Measurements from ENCODE around the gene GPER1.

GRCh38 chr7:1074593-1075431 is 13.1 kb upstream of the GPER1 start:
- TF ChIP-seq POLR2A (IDR thresholded peaks at IDR 0.05) (no peak), CTCF (IDR thresholded peaks at IDR 0.05) (no peak)

Measured in adrenal gland (tissue), 5 donors.